Large intestine (tissue), 3 donors: ENCODE results near the gene CDH23. TPM values are rescaled to one million over a fixed set of nuclear protein-coding genes. Genes with fewer than 3 reads are reported as not detected.
A peak's percentile ranks its signal among the peaks of the same experiment; 100 is the strongest.

ENCODE experiments used
- DNase-seq, 2 donors: peaks; one replicate each; pipeline versions ENCODE4 v3.0.0 to v3.0.0-alpha.2; 2013
- H3K27ac ChIP-seq: one replicate; pipeline ENCODE4 v1.5.1; 2013; ENCODE audit warnings: low read length
- H3K27me3 ChIP-seq: 2 replicates; pipeline ENCODE4 v1.6.1; 2013; ENCODE audit warnings: low read length; ENCODE audit not compliant: control insufficient read depth, insufficient read depth
- H3K36me3 ChIP-seq: 2 replicates; pipeline ENCODE4 v1.6.1; 2013; ENCODE audit warnings: low read length; ENCODE audit not compliant: control insufficient read depth, insufficient read depth
- H3K4me1 ChIP-seq: one replicate; pipeline ENCODE4 v1.6.1; 2013; ENCODE audit warnings: low read length; ENCODE audit not compliant: control insufficient read depth, insufficient read depth
- H3K4me3 ChIP-seq: one replicate; pipeline ENCODE4 v1.5.1; 2013; ENCODE audit warnings: low read length
- H3K9me3 ChIP-seq: one replicate; pipeline ENCODE4 v1.6.1; 2013; ENCODE audit warnings: mild to moderate bottlenecking, low read depth, low read length, moderate library complexity; ENCODE audit not compliant: control insufficient read depth
- WGBS: methylation state at CpG from one replicate; pipeline ENCODE4 v1.1.5; 2013; ENCODE audit warnings: low lambda C conversion rate; ENCODE audit not compliant: insufficient coverage; 5-methylcytosine and 5-hydroxymethylcytosine counted together
- polyA plus RNA-seq: library from polyadenylated mRNA; unstranded; fragments of 120-200 nt; gene quantifications from one replicate; pipeline ENCODE4 v1.2.1, GENCODE V29; 2013

Gene CDH23
- polyA plus RNA-seq, 1 donor = 1.7 TPM

GRCh38 chr10:71646592-71647292, 250.0 kb downstream of the CDH23 start:
- Histone ChIP-seq H3K27me3 (no peaks in the 10 kb centered on the region), H3K4me3 (no peak overlapping the region), H3K4me1 (peaks cover 38% of the 10 kb centered on the region), H3K36me3 (no peaks in the 10 kb centered on the region), H3K9me3 (no peaks in the 10 kb centered on the region), H3K27ac (no peak overlapping the region)
- WGBS = no CpG with 5 or more reads among the region's 13 CpGs
- no peak for DNase-seq

DNA sequence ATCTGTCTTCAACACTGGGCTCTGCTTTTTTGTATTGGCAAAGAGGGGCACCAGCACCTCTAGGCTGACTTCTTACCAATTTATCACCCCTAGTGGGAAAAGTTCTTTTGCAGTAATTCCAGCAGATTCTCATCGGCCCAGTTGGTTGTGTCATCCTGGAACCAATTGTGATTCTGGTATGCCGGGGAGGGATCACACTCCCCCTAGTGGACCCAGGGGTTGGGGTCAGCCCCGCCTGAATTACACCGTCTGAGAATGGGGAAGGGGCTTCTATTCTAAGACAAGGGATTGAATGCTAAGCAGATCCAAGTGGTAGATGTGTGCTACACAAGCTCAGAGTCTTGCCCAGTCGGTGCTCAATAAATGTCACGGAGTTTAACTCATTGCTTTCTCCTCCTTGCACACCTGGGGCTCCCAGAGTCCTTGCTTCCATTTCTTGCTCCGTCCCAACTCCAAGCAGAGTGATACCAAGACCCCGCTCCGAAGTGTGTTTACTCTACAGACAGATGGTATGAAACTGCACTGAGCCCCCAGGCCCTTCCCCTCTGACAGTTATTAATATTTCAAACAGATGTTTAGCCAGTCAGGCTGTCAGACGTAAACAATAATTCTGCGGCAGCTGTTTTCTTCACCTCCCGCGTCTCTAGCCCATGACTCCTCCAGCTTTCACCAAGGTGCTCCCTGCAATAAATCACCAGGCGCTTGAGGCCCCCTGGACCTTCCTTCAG, 251.0 kb downstream of the CDH23 start:
- WGBS = no CpG with 5 or more reads among the region's 14 CpGs
- Histone ChIP-seq H3K4me3 (no peak overlapping the region), H3K27ac (no peak overlapping the region), H3K27me3 (no peaks in the 10 kb centered on the region), H3K9me3 (no peaks in the 10 kb centered on the region), H3K4me1 (peaks cover 47% of the 10 kb centered on the region), H3K36me3 (no peaks in the 10 kb centered on the region)
- no peak for DNase-seq

- H3K4me3 ChIP-seq = no peak overlapping the region
- H3K9me3 ChIP-seq = no peaks in the 10 kb centered on the region
- no peak for DNase-seq
- no peak overlapping the region for H3K27ac ChIP-seq
- no peaks in the 10 kb centered on the region for H3K36me3 ChIP-seq
- WGBS = no CpG with 5 or more reads among the region's 10 CpGs
- no peaks in the 10 kb centered on the region for H3K27me3 ChIP-seq
- H3K4me1 ChIP-seq = peaks cover 47% of the 10 kb centered on the region
Observed at GRCh38 chr10:71648254-71648932, 251.7 kb downstream of the CDH23 start.

- H3K4me3 ChIP-seq = no peak overlapping the region
- WGBS = 43% methylated on average over 2 of the region's 7 CpGs
- H3K4me1 ChIP-seq = peaks cover 42% of the 10 kb centered on the region
- no peaks in the 10 kb centered on the region for H3K9me3 ChIP-seq
- H3K27me3 ChIP-seq = no peaks in the 10 kb centered on the region
- no peak overlapping the region for H3K27ac ChIP-seq
- DNase-seq = no peak
- H3K36me3 ChIP-seq = no peaks in the 10 kb centered on the region
Observed at GRCh38 chr10:71648933-71649320, 252.2 kb downstream of the CDH23 start.

DNA sequence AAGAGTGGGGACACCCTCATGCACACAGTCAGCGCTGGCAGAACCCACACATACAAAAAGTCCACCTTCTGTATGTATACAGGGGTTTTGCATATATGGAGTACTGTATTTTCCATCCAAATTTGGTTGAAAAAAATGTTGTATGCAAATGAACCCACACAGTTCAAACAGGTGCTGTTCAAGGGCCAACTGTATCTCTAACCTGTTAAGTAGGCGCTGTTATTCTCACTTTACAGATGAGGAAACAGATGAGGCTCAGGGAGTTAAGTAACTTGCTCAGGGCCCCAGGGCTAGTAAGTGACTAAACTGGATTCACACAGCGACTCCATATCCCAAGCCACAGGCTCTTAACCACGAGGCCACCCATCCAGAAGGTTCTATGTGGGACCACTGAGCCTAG, 252.9 kb downstream of the CDH23 start:
- DNase-seq = no peak
- no CpG with 5 or more reads among the region's 4 CpGs for WGBS

GRCh38 chr10:71650397-71650796, 253.7 kb downstream of the CDH23 start:
- Histone ChIP-seq H3K27me3 (no peaks in the 10 kb centered on the region), H3K27ac (no peak overlapping the region), H3K4me1 (peaks cover 32% of the 10 kb centered on the region), H3K9me3 (no peaks in the 10 kb centered on the region), H3K4me3 (no peak overlapping the region), H3K36me3 (no peaks in the 10 kb centered on the region)
- WGBS = no CpG with 5 or more reads among the region's 7 CpGs
- no peak for DNase-seq

More for the DNA sequence above, 252.9 kb downstream of the CDH23 start:
- Histone ChIP-seq H3K27me3 (no peaks in the 10 kb centered on the region), H3K36me3 (no peaks in the 10 kb centered on the region), H3K9me3 (no peaks in the 10 kb centered on the region), H3K27ac (no peak overlapping the region), H3K4me1 (peaks cover 35% of the 10 kb centered on the region), H3K4me3 (no peak overlapping the region)

- no peak overlapping the region for H3K27ac ChIP-seq
- no peaks in the 10 kb centered on the region for H3K36me3 ChIP-seq
- DNase-seq = no peak
- peaks cover 32% of the 10 kb centered on the region for H3K4me1 ChIP-seq
- H3K9me3 ChIP-seq = no peaks in the 10 kb centered on the region
- WGBS = no CpG with 5 or more reads among the region's 6 CpGs
- H3K27me3 ChIP-seq = no peaks in the 10 kb centered on the region
- no peak overlapping the region for H3K4me3 ChIP-seq
Observed at GRCh38 chr10:71651428-71651827, 254.7 kb downstream of the CDH23 start.

DNA sequence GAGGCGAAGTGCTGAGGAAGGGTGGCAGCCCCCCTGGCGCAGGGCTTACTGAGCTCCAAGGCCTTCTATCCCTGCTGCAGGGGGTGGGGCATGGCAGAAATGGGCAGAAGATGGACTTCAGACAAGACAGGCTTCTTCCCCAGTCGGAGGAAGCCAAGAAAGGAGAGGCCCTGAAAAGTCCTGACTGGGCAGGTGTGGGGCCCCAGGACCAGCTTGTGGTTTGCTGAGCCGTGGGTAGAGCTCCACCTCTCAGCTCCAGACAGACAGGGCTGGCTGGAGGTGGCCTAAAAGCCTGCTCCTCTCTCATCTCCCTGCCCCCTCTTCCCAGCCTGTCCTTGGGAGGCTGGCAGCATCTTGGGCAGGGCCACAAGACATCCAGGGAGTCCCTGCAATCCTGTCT, 255.2 kb downstream of the CDH23 start:
- Histone ChIP-seq H3K27ac (peak overlapping the region; percentile 66), H3K36me3 (no peaks in the 10 kb centered on the region), H3K4me3 (no peak overlapping the region), H3K4me1 (peaks cover 32% of the 10 kb centered on the region), H3K27me3 (no peaks in the 10 kb centered on the region), H3K9me3 (no peaks in the 10 kb centered on the region)
- DNase-seq = peak; percentile 48 to 72
- no CpG with 5 or more reads among the region's 4 CpGs for WGBS

GRCh38 chr10:71653044-71653443, 256.3 kb downstream of the CDH23 start:
- H3K27ac ChIP-seq = no peak overlapping the region
- no peak for DNase-seq
- WGBS = no CpG with 5 or more reads among the region's 1 CpG
- H3K9me3 ChIP-seq = no peaks in the 10 kb centered on the region
- no peaks in the 10 kb centered on the region for H3K36me3 ChIP-seq
- peaks cover 27% of the 10 kb centered on the region for H3K4me1 ChIP-seq
- H3K4me3 ChIP-seq = no peak overlapping the region
- no peaks in the 10 kb centered on the region for H3K27me3 ChIP-seq

DNA sequence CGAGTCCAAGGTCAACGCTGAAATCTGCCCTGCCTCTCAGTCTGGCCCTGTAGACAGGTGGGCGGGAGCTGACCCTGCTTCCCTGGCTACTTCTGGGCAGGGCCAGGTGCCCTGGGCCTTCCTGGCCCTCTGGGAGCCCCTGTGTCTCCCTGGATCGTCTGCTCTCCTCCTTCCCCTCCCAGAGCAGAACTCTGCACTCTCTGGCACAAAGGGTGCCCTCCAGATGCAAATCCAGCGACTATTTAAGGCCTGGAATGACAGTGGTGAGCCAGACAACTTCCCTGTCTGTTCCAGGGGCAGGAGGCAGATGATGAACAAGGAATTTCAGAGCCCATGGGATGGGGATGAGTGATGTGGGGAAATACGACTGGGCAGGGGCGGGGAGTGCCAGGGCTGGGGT, 259.5 kb downstream of the CDH23 start:
- Histone ChIP-seq H3K27me3 (no peaks in the 10 kb centered on the region), H3K4me3 (no peak overlapping the region), H3K36me3 (no peaks in the 10 kb centered on the region), H3K27ac (no peak overlapping the region), H3K9me3 (no peaks in the 10 kb centered on the region), H3K4me1 (peaks cover 30% of the 10 kb centered on the region)
- no CpG with 5 or more reads among the region's 7 CpGs for WGBS
- DNase-seq = no peak
